Ureter (tissue), 1 donor: Measurements from ENCODE around the gene CLCN2. TPM values are rescaled to one million over a fixed set of nuclear protein-coding genes. Genes with fewer than 3 reads are reported as not detected.
"Not testable (repeated sequence)": the region's sequence is repeated elsewhere in the genome, so short reads cannot be mapped to it uniquely, and the experiment has no call there.

Experiments
- DNase-seq: peaks from one replicate; pipeline ENCODE4 v3.0.0-alpha.2; 2020; ENCODE audit warnings: low spot score
- total RNA-seq: library from RNA; stranded (reverse); gene quantifications from one replicate; pipeline ENCODE4 v1.2.4, GENCODE V29; 2023
- donor health status: DM: yes; HTN: yes; CAD: no.

Gene CLCN2
- total RNA-seq, 1 donor from 2014 or later: 11.7 TPM

GRCh38 chr3:184345317-184346144, 15.9 kb downstream of the CLCN2 start:
- DNase-seq: peak; percentile 74

GRCh38 chr3:184344579-184345316, 16.7 kb downstream of the CLCN2 start:
- no peak for DNase-seq

- no peak for DNase-seq
These were observed 18.1 kb downstream of the CLCN2 start for GRCh38 chr3:184343200-184343876.

GRCh38 chr3:184341925-184342324, 19.5 kb downstream of the CLCN2 start:
- DNase-seq: no peak

GRCh38 chr3:184339451-184340135, 21.8 kb downstream of the CLCN2 start:
- DNase-seq: not testable (repeated sequence)

- DNase-seq: no peak
These were observed 22.4 kb downstream of the CLCN2 start for GRCh38 chr3:184339001-184339400.

GRCh38 chr3:184338511-184338945, 22.9 kb downstream of the CLCN2 start:
- peak; percentile 83 for DNase-seq

GRCh38 chr3:184337981-184338380, 23.4 kb downstream of the CLCN2 start:
- no peak for DNase-seq

- no peak for DNase-seq
These were observed 24.0 kb downstream of the CLCN2 start, which contains the start of gene FAM131A for GRCh38 chr3:184337399-184337714. Gene FAM131A, plus strand, starts transcription at chr3:184337600. Its CDS starts 31 bp downstream, at chr3:184337631.

GRCh38 chr3:184336547-184337398, 24.6 kb downstream of the CLCN2 start:
- DNase-seq: no peak

- DNase-seq: peak; percentile 87
These were observed 25.5 kb downstream of the CLCN2 start for GRCh38 chr3:184335661-184336546.

GRCh38 chr3:184335291-184335660, 26.1 kb downstream of the CLCN2 start:
- DNase-seq: no peak

GRCh38 chr3:184334470-184335158, 26.8 kb downstream of the CLCN2 start:
- no peak for DNase-seq

GRCh38 chr3:184333700-184334099, 27.7 kb downstream of the CLCN2 start:
- DNase-seq: no peak

GRCh38 chr3:184333190-184333589, 28.2 kb downstream of the CLCN2 start:
- no peak for DNase-seq

- DNase-seq: no peak
These were observed 28.9 kb downstream of the CLCN2 start for GRCh38 chr3:184332370-184333090.

- no peak for DNase-seq
These were observed 32.9 kb downstream of the CLCN2 start for GRCh38 chr3:184328516-184328915.

- DNase-seq: no peak
These were observed 34.2 kb downstream of the CLCN2 start for GRCh38 chr3:184327171-184327570.
